Osteoblast (primary cell): ENCODE data around the gene SMIM43. TPM values are rescaled to one million over a fixed set of nuclear protein-coding genes. Genes with fewer than 3 reads are reported as not detected.

Source experiments
- DNase-seq: peaks from one replicate; pipeline ENCODE4 v3.0.0; 2011; ENCODE audit warnings: low spot score, mixed read lengths; ENCODE audit not compliant: insufficient read length; ENCODE audit errors: missing footprints
- H2AFZ ChIP-seq: 2 replicates; pipeline ENCODE4 v1.6.0; 2011; ENCODE audit warnings: mild to moderate bottlenecking, low read length
- H3K27ac ChIP-seq: 2 replicates; pipeline ENCODE4 v1.5.1; 2011; ENCODE audit warnings: mild to moderate bottlenecking, low read depth, low read length, moderate library complexity
- H3K27me3 ChIP-seq: 2 replicates; pipeline ENCODE4 v1.6.0; 2012; ENCODE audit warnings: mild to moderate bottlenecking, control low read depth, inconsistent platforms, low read length, moderate library complexity; ENCODE audit not compliant: insufficient read depth
- H3K36me3 ChIP-seq: 2 replicates; pipeline ENCODE4 v1.5.1; 2011; ENCODE audit warnings: mild to moderate bottlenecking, low read length, control low read depth, moderate library complexity; ENCODE audit not compliant: insufficient read depth
- H3K4me1 ChIP-seq: 2 replicates; pipeline ENCODE4 v1.5.1; 2011; ENCODE audit warnings: mild to moderate bottlenecking, low read length, control low read depth, moderate library complexity; ENCODE audit not compliant: insufficient read depth
- H3K4me2 ChIP-seq: 2 replicates; pipeline ENCODE4 v1.6.0; 2011; ENCODE audit warnings: mild to moderate bottlenecking, low read length; ENCODE audit not compliant: insufficient read depth
- H3K4me3 ChIP-seq: fragments of 200-600 bp; sonication (generic); 3 replicates; pipeline ENCODE4 v1.5.1; 2012; ENCODE audit warnings: mild to moderate bottlenecking, low read length, inconsistent platforms; ENCODE audit not compliant: insufficient read depth
- H3K79me2 ChIP-seq: 2 replicates; pipeline ENCODE4 v1.6.0; 2012; ENCODE audit warnings: mild to moderate bottlenecking, low read length, control low read depth, inconsistent platforms; ENCODE audit not compliant: insufficient read depth
- H3K9me3 ChIP-seq: 2 replicates; pipeline ENCODE4 v1.5.1; 2011; ENCODE audit warnings: low read depth, low read length, control low read depth
- H4K20me1 ChIP-seq: 2 replicates; pipeline ENCODE4 v1.6.0; 2012; ENCODE audit warnings: mild to moderate bottlenecking, low read length, control low read depth; ENCODE audit not compliant: insufficient read depth
- CTCF ChIP-seq: IDR thresholded peaks from 2 replicates; pipeline ENCODE4 v1.5.1; 2011; ENCODE audit warnings: mild to moderate bottlenecking, low read depth, low read length, moderate library complexity; ENCODE audit errors: extremely low read depth
- total RNA-seq: library from RNA; depleted of rRNA; stranded (reverse); fragments of >200 nt; gene quantifications from 2 replicates; pipeline ENCODE4 v1.2.3, GENCODE V29; 2012

The SMIM43 gene
- total RNA-seq, 1 donor = 0.72 TPM

DNA sequence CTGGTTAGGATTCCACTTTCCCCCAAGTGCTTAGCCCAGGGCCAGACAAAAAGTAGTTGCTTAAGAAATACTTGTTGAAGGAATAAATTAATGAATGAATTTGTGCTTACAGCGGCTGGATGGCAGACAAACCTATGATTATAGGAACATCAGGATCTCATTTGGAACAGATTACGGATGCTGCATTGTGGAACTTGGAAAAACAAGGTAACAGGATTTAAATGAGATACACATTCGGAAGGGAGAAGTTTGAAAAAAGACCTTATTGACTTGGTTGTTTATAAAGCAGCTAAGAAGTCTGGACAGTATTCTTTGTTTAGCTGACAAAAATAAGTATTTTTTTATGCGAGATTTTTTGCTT is 36.7 kb upstream of the SMIM43 start:
- TF ChIP-seq CTCF = no peak
- no peak for DNase-seq
- H3K27me3 ChIP-seq = no peaks in the 10 kb centered on the region
- H4K20me1 ChIP-seq = no peaks in the 10 kb centered on the region
- peaks cover 32% of the 10 kb centered on the region for H3K79me2 ChIP-seq
- H3K4me3 ChIP-seq = peak overlapping the region; percentile 90
- H3K27ac ChIP-seq = peak overlapping the region; percentile 96
- H3K36me3 ChIP-seq = peaks cover 43% of the 10 kb centered on the region
- H3K9me3 ChIP-seq = no peaks in the 10 kb centered on the region
- peaks cover 16% of the 10 kb centered on the region for H3K4me1 ChIP-seq
- H3K4me2 ChIP-seq = peak overlapping the region; percentile 86
- H2AFZ ChIP-seq = peak overlapping the region; percentile 98

- H3K79me2 ChIP-seq = peaks cover 32% of the 10 kb centered on the region
- peak within 1 kb of the TSS; percentile 96 for H3K27ac ChIP-seq
- H3K4me1 ChIP-seq = peaks cover 16% of the 10 kb centered on the region
- no peaks in the 10 kb centered on the region for H3K9me3 ChIP-seq
- peak; percentile 92 for DNase-seq
- H2AFZ ChIP-seq = peak within 1 kb of the TSS; percentile 98
- H4K20me1 ChIP-seq = no peaks in the 10 kb centered on the region
- peak within 1 kb of the TSS; percentile 90 for H3K4me3 ChIP-seq
- TF ChIP-seq CTCF = no peak
- no peaks in the 10 kb centered on the region for H3K27me3 ChIP-seq
- H3K36me3 ChIP-seq = peaks cover 37% of the 10 kb centered on the region
- peak within 1 kb of the TSS; percentile 86 for H3K4me2 ChIP-seq
Measured at GRCh38 chr4:121800961-121801714, 36.2 kb upstream of the SMIM43 start, which contains the start of gene EXOSC9. TSS of gene EXOSC9 (plus strand) at chr4:121801323. CDS start at chr4:121801425, 102 bp downstream.

DNA sequence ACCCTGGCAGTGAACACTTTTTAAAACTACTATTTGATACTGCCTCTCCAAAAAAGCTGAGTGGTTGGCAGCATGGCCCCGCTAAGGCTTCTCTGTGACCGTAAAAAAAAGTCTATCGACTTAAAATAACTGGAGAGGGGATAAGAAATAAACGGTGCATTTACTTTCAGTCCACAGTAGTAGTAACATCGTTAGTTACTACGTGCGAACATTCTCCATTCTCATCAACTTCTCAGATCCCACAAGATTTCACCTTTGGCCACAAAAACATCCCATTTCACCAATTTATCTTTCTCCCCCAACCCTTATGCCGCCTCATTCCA is 35.6 kb upstream of the SMIM43 start:
- Histone ChIP-seq H2AFZ (peak overlapping the region; percentile 98), H3K4me1 (peaks cover 16% of the 10 kb centered on the region), H3K4me2 (peak overlapping the region; percentile 86), H3K27ac (peak overlapping the region; percentile 96), H3K36me3 (peaks cover 32% of the 10 kb centered on the region), H3K4me3 (peak overlapping the region; percentile 90), H3K9me3 (no peaks in the 10 kb centered on the region), H3K27me3 (no peaks in the 10 kb centered on the region), H3K79me2 (peaks cover 32% of the 10 kb centered on the region), H4K20me1 (no peaks in the 10 kb centered on the region)
- TF ChIP-seq CTCF = no peak
- DNase-seq = no peak

DNA sequence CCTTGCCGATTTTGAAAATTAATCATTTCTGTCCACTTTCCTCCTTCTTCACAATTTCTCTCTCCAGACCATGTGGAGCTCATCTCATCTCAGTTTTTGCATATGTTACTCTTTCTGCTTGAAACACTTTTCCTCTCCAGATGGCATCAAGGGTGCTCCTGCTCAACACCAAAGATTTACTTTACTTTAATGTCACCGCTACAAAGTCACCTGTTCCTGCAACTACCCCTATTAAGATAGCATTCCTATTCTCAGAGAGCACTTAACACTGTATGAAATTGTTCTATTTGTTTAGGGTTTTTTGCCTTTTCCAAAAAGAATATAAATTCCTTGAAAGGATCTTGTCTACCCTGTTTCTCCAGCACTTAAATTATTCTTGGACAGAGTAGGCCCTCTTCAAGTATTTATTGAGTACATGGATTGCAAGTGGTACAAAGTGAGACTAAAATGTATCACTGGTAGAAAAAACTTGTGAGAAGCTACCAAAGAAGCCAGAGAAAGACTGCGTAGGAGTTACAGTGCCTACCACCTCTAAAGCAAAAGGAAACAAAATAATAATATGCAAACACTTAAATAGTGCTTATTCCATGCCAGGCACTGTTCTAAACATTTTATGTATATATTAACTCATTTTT is 35.0 kb upstream of the SMIM43 start:
- Histone ChIP-seq H3K4me1 (peaks cover 16% of the 10 kb centered on the region), H3K4me2 (peak overlapping the region; percentile 86), H3K27me3 (no peaks in the 10 kb centered on the region), H2AFZ (peak overlapping the region; percentile 98), H3K79me2 (peaks cover 32% of the 10 kb centered on the region), H3K36me3 (peaks cover 26% of the 10 kb centered on the region), H4K20me1 (no peaks in the 10 kb centered on the region), H3K27ac (peak overlapping the region; percentile 96), H3K9me3 (no peaks in the 10 kb centered on the region), H3K4me3 (no peak overlapping the region)
- TF ChIP-seq CTCF = no peak
- no peak for DNase-seq
